Stimulated activated naive B cell treated with anti-CD40 and anti-IgM and Interleukin-4, amounts not matched to agents 10 μg/mL and 1 μg/mL and 100 μg/mL, for 72 hours (primary cell): ENCODE measurements around the gene C2orf92.

ENCODE experiments used
- ATAC-seq, 2 donors: fragments of 150-1000 bp; cut with Tn5 transposase; replicated peaks; 2 replicates each; pipeline ENCODE4 v1.10.0; 2021; ENCODE audit warnings: moderate library complexity in 1 of 2
- DNase-seq: peaks from one replicate; pipeline ENCODE4 v3.0.0; 2021
- H3K27ac Mint-ChIP-seq: one replicate; pipeline ENCODE4 v1.8.0; 2022; ENCODE audit warnings: mild to moderate bottlenecking, mixed read lengths
- H3K27me3 Mint-ChIP-seq, 2 donors: one replicate each; pipeline ENCODE4 v1.8.0; 2022; ENCODE audit warnings: mixed read lengths in 2 of 2
- H3K36me3 Mint-ChIP-seq, 2 donors: one replicate each; pipeline ENCODE4 v1.8.0; 2022; ENCODE audit warnings: mixed read lengths in 2 of 2, mild to moderate bottlenecking in 1 of 2
- H3K4me1 Mint-ChIP-seq, 2 donors: one replicate each; pipeline ENCODE4 v1.8.0; 2022; ENCODE audit warnings: mixed read lengths in 2 of 2, mild to moderate bottlenecking in 1 of 2
- H3K4me3 Mint-ChIP-seq, 2 donors: one replicate each; pipeline ENCODE4 v1.8.0; 2022; ENCODE audit warnings: mild to moderate bottlenecking in 2 of 2, mixed read lengths in 2 of 2, moderate library complexity in 1 of 2
- H3K9me3 Mint-ChIP-seq, 2 donors: one replicate each; pipeline ENCODE4 v1.8.0; 2022; ENCODE audit warnings: mixed read lengths in 2 of 2, mild to moderate bottlenecking in 1 of 2

The C2orf92 gene

GRCh38 chr2:97693476-97693875 is 24.0 kb downstream of the C2orf92 start:
- Mint-ChIP-seq H3K9me3 (no peaks in the 10 kb centered on the region), H3K36me3 (no peaks in the 10 kb centered on the region), H3K4me1 (peaks cover 13 to 24% of the 10 kb centered on the region in 2 donors), H3K4me3 (no peak overlapping the region), H3K27me3 (no peaks in the 10 kb centered on the region), H3K27ac (no peak overlapping the region)
- DNase-seq (no peak), ATAC-seq (no peak)

- H3K4me3 Mint-ChIP-seq = no peak overlapping the region
- H3K27ac Mint-ChIP-seq = no peak overlapping the region
- no peaks in the 10 kb centered on the region for H3K9me3 Mint-ChIP-seq
- H3K27me3 Mint-ChIP-seq = no peaks in the 10 kb centered on the region
- H3K4me1 Mint-ChIP-seq = peaks cover 15 to 27% of the 10 kb centered on the region in 2 donors
- no peak for DNase-seq
- ATAC-seq = no peak
- H3K36me3 Mint-ChIP-seq = no peaks in the 10 kb centered on the region
These were observed 26.2 kb downstream of the C2orf92 start for GRCh38 chr2:97695744-97696143.

- peak; percentile 94 to 95 for ATAC-seq
- H3K4me3 Mint-ChIP-seq = peak overlapping the region; percentile 58 to 64
- peak; percentile 76 for DNase-seq
- H3K27ac Mint-ChIP-seq = peak overlapping the region; percentile 9
- no peaks in the 10 kb centered on the region for H3K27me3 Mint-ChIP-seq
- H3K9me3 Mint-ChIP-seq = no peaks in the 10 kb centered on the region
- no peaks in the 10 kb centered on the region for H3K36me3 Mint-ChIP-seq
- H3K4me1 Mint-ChIP-seq = peaks cover 10 to 18% of the 10 kb centered on the region in 2 donors
These were observed 28.0 kb downstream of the C2orf92 start for GRCh38 chr2:97697252-97698235.

- no peak overlapping the region for H3K27ac Mint-ChIP-seq
- H3K4me3 Mint-ChIP-seq = no peak overlapping the region
- peaks cover 10 to 18% of the 10 kb centered on the region in 2 donors for H3K4me1 Mint-ChIP-seq
- H3K9me3 Mint-ChIP-seq = no peaks in the 10 kb centered on the region
- H3K36me3 Mint-ChIP-seq = no peaks in the 10 kb centered on the region
- no peaks in the 10 kb centered on the region for H3K27me3 Mint-ChIP-seq
- ATAC-seq = no peak
- no peak for DNase-seq
These were observed 29.0 kb downstream of the C2orf92 start for GRCh38 chr2:97698530-97698929.

- Mint-ChIP-seq H3K36me3 (no peaks in the 10 kb centered on the region), H3K9me3 (no peaks in the 10 kb centered on the region), H3K27ac (no peak overlapping the region), H3K4me1 (peaks cover 13 to 18% of the 10 kb centered on the region in 2 donors), H3K4me3 (no peak overlapping the region), H3K27me3 (no peaks in the 10 kb centered on the region)
- DNase-seq = peak; percentile 39
- peak; percentile 80 to 83 for ATAC-seq
These were observed 30.4 kb downstream of the C2orf92 start for GRCh38 chr2:97699765-97700444.

GRCh38 chr2:97701186-97701585 is 31.7 kb downstream of the C2orf92 start:
- no peak overlapping the region for H3K4me3 Mint-ChIP-seq
- H3K27ac Mint-ChIP-seq = no peak overlapping the region
- no peaks in the 10 kb centered on the region for H3K36me3 Mint-ChIP-seq
- H3K27me3 Mint-ChIP-seq = no peaks in the 10 kb centered on the region
- ATAC-seq (no peak), DNase-seq (no peak)
- H3K9me3 Mint-ChIP-seq = no peaks in the 10 kb centered on the region
- peaks cover 13 to 18% of the 10 kb centered on the region in 2 donors for H3K4me1 Mint-ChIP-seq

- peaks cover 8 to 13% of the 10 kb centered on the region in 2 donors for H3K4me1 Mint-ChIP-seq
- no peaks in the 10 kb centered on the region for H3K36me3 Mint-ChIP-seq
- H3K27me3 Mint-ChIP-seq = no peaks in the 10 kb centered on the region
- no peak for ATAC-seq
- no peaks in the 10 kb centered on the region for H3K9me3 Mint-ChIP-seq
- no peak overlapping the region for H3K4me3 Mint-ChIP-seq
- DNase-seq = no peak
- H3K27ac Mint-ChIP-seq = no peak overlapping the region
These were observed 32.4 kb downstream of the C2orf92 start for GRCh38 chr2:97701851-97702465.

- H3K9me3 Mint-ChIP-seq = no peaks in the 10 kb centered on the region
- no peak overlapping the region for H3K4me3 Mint-ChIP-seq
- no peaks in the 10 kb centered on the region for H3K36me3 Mint-ChIP-seq
- ATAC-seq (no peak), DNase-seq (no peak)
- peaks cover 4 to 11% of the 10 kb centered on the region in 2 donors for H3K4me1 Mint-ChIP-seq
- peaks cover 0 to 2% of the 10 kb centered on the region in 2 donors for H3K27me3 Mint-ChIP-seq
- no peak overlapping the region for H3K27ac Mint-ChIP-seq
These were observed 33.4 kb downstream of the C2orf92 start for GRCh38 chr2:97702731-97703470.

GRCh38 chr2:97703741-97704140 is 34.2 kb downstream of the C2orf92 start:
- Mint-ChIP-seq H3K4me3 (no peak overlapping the region), H3K9me3 (no peaks in the 10 kb centered on the region), H3K27me3 (peaks cover 0 to 9% of the 10 kb centered on the region in 2 donors), H3K36me3 (no peaks in the 10 kb centered on the region), H3K4me1 (peaks cover 6 to 16% of the 10 kb centered on the region in 2 donors), H3K27ac (no peak overlapping the region)
- DNase-seq (no peak), ATAC-seq (no peak)

GRCh38 chr2:97704989-97705388 is 35.5 kb downstream of the C2orf92 start:
- no peaks in the 10 kb centered on the region for H3K36me3 Mint-ChIP-seq
- H3K9me3 Mint-ChIP-seq = no peaks in the 10 kb centered on the region
- ATAC-seq = no peak
- no peak overlapping the region for H3K27ac Mint-ChIP-seq
- peaks cover 2 to 12% of the 10 kb centered on the region in 2 donors for H3K27me3 Mint-ChIP-seq
- DNase-seq = no peak
- H3K4me1 Mint-ChIP-seq = peaks cover 7 to 17% of the 10 kb centered on the region in 2 donors
- no peak overlapping the region for H3K4me3 Mint-ChIP-seq

- no peaks in the 10 kb centered on the region for H3K36me3 Mint-ChIP-seq
- H3K9me3 Mint-ChIP-seq = no peaks in the 10 kb centered on the region
- H3K27ac Mint-ChIP-seq = no peak overlapping the region
- no peak for DNase-seq
- H3K27me3 Mint-ChIP-seq = peaks cover 3 to 15% of the 10 kb centered on the region in 2 donors
- no peak for ATAC-seq
- H3K4me3 Mint-ChIP-seq = no peak overlapping the region
- H3K4me1 Mint-ChIP-seq = peaks cover 7 to 13% of the 10 kb centered on the region in 2 donors
These were observed 36.6 kb downstream of the C2orf92 start for GRCh38 chr2:97706112-97706511.

GRCh38 chr2:97706708-97707345 is 37.3 kb downstream of the C2orf92 start:
- DNase-seq = no peak
- Mint-ChIP-seq H3K27me3 (peaks cover 3 to 15% of the 10 kb centered on the region in 2 donors), H3K27ac (no peak overlapping the region)

GRCh38 chr2:97707362-97708047 is 38.0 kb downstream of the C2orf92 start:
- Mint-ChIP-seq H3K4me3 (no peak overlapping the region), H3K27me3 (peaks cover 3 to 15% of the 10 kb centered on the region in 2 donors), H3K9me3 (no peaks in the 10 kb centered on the region), H3K4me1 (peaks cover 7 to 17% of the 10 kb centered on the region in 2 donors), H3K27ac (no peak overlapping the region), H3K36me3 (no peaks in the 10 kb centered on the region)
- no peak for DNase-seq
- ATAC-seq = no peak

More at GRCh38 chr2:97706708-97707345, 37.3 kb downstream of the C2orf92 start:
- Mint-ChIP-seq H3K4me3 (no peak overlapping the region), H3K36me3 (no peaks in the 10 kb centered on the region), H3K9me3 (no peaks in the 10 kb centered on the region), H3K4me1 (peaks cover 7 to 13% of the 10 kb centered on the region in 2 donors)
- no peak for ATAC-seq
